H9 (cell line): Measurements from ENCODE around the gene NCDN. TPM values are rescaled to one million over a fixed set of nuclear protein-coding genes. Genes with fewer than 3 reads are reported as not detected.

Experiments
- DNase-seq: peaks from one replicate; pipeline ENCODE4 v3.0.0-alpha.2; 2017
- H2AFZ ChIP-seq: one replicate; pipeline ENCODE4 v1.6.1; 2013; ENCODE audit warnings: mild to moderate bottlenecking, low read length, control low read depth, moderate library complexity
- H2AK5ac ChIP-seq: 2 replicates; pipeline ENCODE4 v1.6.1; 2013; ENCODE audit warnings: low read length, control low read depth, mixed read lengths; ENCODE audit not compliant: insufficient read length
- H2BK120ac ChIP-seq: one replicate; pipeline ENCODE4 v1.6.1; 2013; ENCODE audit warnings: low read depth, mild to moderate bottlenecking, low read length, control low read depth, inconsistent platforms; ENCODE audit not compliant: poor library complexity, severe bottlenecking
- H2BK12ac ChIP-seq: 2 replicates; pipeline ENCODE4 v1.6.1; 2013; ENCODE audit warnings: low read length, control low read depth, mixed read lengths, low read depth; ENCODE audit not compliant: insufficient read length
- H2BK15ac ChIP-seq: 2 replicates; pipeline ENCODE4 v1.6.1; 2013; ENCODE audit warnings: low read depth, low read length, control low read depth
- H2BK20ac ChIP-seq: one replicate; pipeline ENCODE4 v1.6.1; 2013; ENCODE audit warnings: low read depth, mild to moderate bottlenecking, low read length, control low read depth, inconsistent platforms; ENCODE audit not compliant: poor library complexity, severe bottlenecking
- H2BK5ac ChIP-seq: 2 replicates; pipeline ENCODE4 v1.6.1; 2013; ENCODE audit warnings: low read length, control low read depth, mixed read lengths; ENCODE audit not compliant: insufficient read length
- H3K14ac ChIP-seq: 2 replicates; pipeline ENCODE4 v1.6.1; 2013; ENCODE audit warnings: low read length, control low read depth; ENCODE audit not compliant: insufficient read depth
- H3K18ac ChIP-seq: 2 replicates; pipeline ENCODE4 v1.6.1; 2013; ENCODE audit warnings: low read depth, mild to moderate bottlenecking, mixed read lengths, low read length, control low read depth; ENCODE audit not compliant: insufficient read length
- H3K23ac ChIP-seq: 2 replicates; pipeline ENCODE4 v1.6.1; 2013; ENCODE audit warnings: low read length, control low read depth, mixed read lengths, low read depth; ENCODE audit not compliant: insufficient read length
- H3K23me2 ChIP-seq: 2 replicates; pipeline ENCODE4 v1.6.1; 2013; ENCODE audit warnings: low read depth, mild to moderate bottlenecking, mixed read lengths, low read length, control low read depth; ENCODE audit not compliant: insufficient read length, poor library complexity, severe bottlenecking
- H3K27ac ChIP-seq: 2 replicates; pipeline ENCODE4 v1.5.1; 2013; ENCODE audit warnings: low read length, control low read depth, mixed read lengths, low read depth; ENCODE audit not compliant: insufficient read length
- H3K27me3 ChIP-seq: 2 replicates; pipeline ENCODE4 v1.6.1; 2013; ENCODE audit warnings: low read length, control low read depth, inconsistent platforms; ENCODE audit not compliant: insufficient read depth
- H3K4ac ChIP-seq: 2 replicates; pipeline ENCODE4 v1.6.1; 2013; ENCODE audit warnings: low read depth, mild to moderate bottlenecking, control low read depth, inconsistent platforms, low read length, moderate library complexity
- H3K4me1 ChIP-seq: 2 replicates; pipeline ENCODE4 v1.6.1; 2013; ENCODE audit warnings: low read length, control low read depth, inconsistent platforms; ENCODE audit not compliant: insufficient read depth
- H3K4me2 ChIP-seq: 2 replicates; pipeline ENCODE4 v1.6.1; 2013; ENCODE audit warnings: low read length, control low read depth, mixed read lengths; ENCODE audit not compliant: insufficient read length, insufficient read depth
- H3K56ac ChIP-seq: 2 replicates; pipeline ENCODE4 v1.6.1; 2013; ENCODE audit warnings: low read depth, mild to moderate bottlenecking, mixed read lengths, low read length, control low read depth; ENCODE audit not compliant: insufficient read length
- H3K79me1 ChIP-seq: 2 replicates; pipeline ENCODE4 v1.6.1; 2013; ENCODE audit warnings: low read depth, mild to moderate bottlenecking, moderate library complexity, low read length, control low read depth, inconsistent platforms; ENCODE audit not compliant: insufficient read depth, poor library complexity, severe bottlenecking
- H3K79me2 ChIP-seq: 2 replicates; pipeline ENCODE4 v1.6.1; 2013; ENCODE audit warnings: low read length, control low read depth, inconsistent platforms; ENCODE audit not compliant: insufficient read depth
- H3K9ac ChIP-seq: 2 replicates; pipeline ENCODE4 v1.6.1; 2013; ENCODE audit warnings: low read length, control low read depth, mixed read lengths; ENCODE audit not compliant: insufficient read length; ENCODE audit errors: extremely low read depth
- H3K9me3 ChIP-seq: one replicate; pipeline ENCODE4 v1.6.1; 2013; ENCODE audit warnings: low read depth, low read length, inconsistent platforms; ENCODE audit not compliant: control insufficient read depth
- H3T11ph ChIP-seq: one replicate; pipeline ENCODE4 v1.6.1; 2013; ENCODE audit warnings: mild to moderate bottlenecking, low read length, control low read depth, inconsistent platforms
- H4K20me1 ChIP-seq: one replicate; pipeline ENCODE4 v1.6.1; 2013; ENCODE audit not compliant: control insufficient read depth, insufficient read length, insufficient read depth
- H4K5ac ChIP-seq: 2 replicates; pipeline ENCODE4 v1.6.1; 2013; ENCODE audit warnings: low read depth, mild to moderate bottlenecking, mixed read lengths, low read length, control low read depth; ENCODE audit not compliant: insufficient read length
- H4K8ac ChIP-seq: replicated peaks from 2 replicates; pipeline ENCODE4 v1.6.1; 2013; ENCODE audit warnings: low read length, control low read depth, mixed read lengths, low read depth; ENCODE audit not compliant: insufficient read length
- H4K91ac ChIP-seq: 2 replicates; pipeline ENCODE4 v1.6.1; 2013; ENCODE audit warnings: low read depth, mild to moderate bottlenecking, moderate library complexity, mixed read lengths, low read length, control low read depth; ENCODE audit not compliant: insufficient read length
- H3K27ac Mint-ChIP-seq, 3 experiments: 2 replicates in 2 of 3; 3 replicates in 1 of 3; pipeline ENCODE4 v1.8.0; 2020 to 2021; ENCODE audit warnings: mixed read lengths in 3 of 3, mild to moderate bottlenecking in 1 of 3, moderate library complexity in 1 of 3
- H3K27me3 Mint-ChIP-seq: 2 replicates; pipeline ENCODE4 v1.8.0; 2021; ENCODE audit warnings: low read depth, mild to moderate bottlenecking, moderate library complexity, mixed read lengths
- H3K36me3 Mint-ChIP-seq, 3 experiments: 2 replicates in 2 of 3; 3 replicates in 1 of 3; pipeline ENCODE4 v1.8.0; 2020 to 2021; ENCODE audit warnings: low read depth in 3 of 3, mixed read lengths in 3 of 3; ENCODE audit not compliant: insufficient read depth in 1 of 3
- H3K4me1 Mint-ChIP-seq, 2 experiments: 2 replicates each; pipeline ENCODE4 v1.8.0; 2020; ENCODE audit warnings: mixed read lengths in 2 of 2
- H3K4me3 Mint-ChIP-seq, 2 experiments: 2 replicates in 1 of 2; 3 replicates in 1 of 2; pipeline ENCODE4 v1.8.0; 2020 to 2021; ENCODE audit warnings: mild to moderate bottlenecking in 2 of 2, mixed read lengths in 2 of 2, moderate library complexity in 1 of 2
- H3K9me3 Mint-ChIP-seq, 2 experiments: 2 replicates in 1 of 2; 3 replicates in 1 of 2; pipeline ENCODE4 v1.8.0; 2020; ENCODE audit warnings: mild to moderate bottlenecking in 2 of 2, mixed read lengths in 2 of 2, moderate library complexity in 1 of 2
- CTCF ChIP-seq: fragments of 200-600 bp; sonication (generic); conservative IDR thresholded peaks from 3 replicates; pipeline ENCODE4 v1.8.0; 2021; ENCODE audit warnings: antibody characterized with exemption, mild to moderate bottlenecking
- WGBS: extraction: QIAGEN DNeasy Blood & Tissue Kit; methylation state at CpG from one replicate; pipeline ENCODE4 v1.1.7; 2013; ENCODE audit warnings: missing lambda C conversion rate, low lambda C conversion rate, mixed read lengths; ENCODE audit not compliant: insufficient read length; ENCODE audit errors: extremely low coverage; 5-methylcytosine and 5-hydroxymethylcytosine counted together
- total RNA-seq: library from RNA; stranded (reverse); gene quantifications from 2 replicates; pipeline ENCODE4 v1.2.1, GENCODE V29; 2021

Gene NCDN
- total RNA-seq, 1 experiment from 2014 or later, result 44.2 TPM

- 0 out of 2 replicates have a peak, but pooled peaks cover 2% of the 10 kb centered on the region for H3K4me1 ChIP-seq
- H2AK5ac ChIP-seq, result no peak overlapping the region
- no peak overlapping the region for H3K4ac ChIP-seq
- no peak overlapping the region for H3K18ac ChIP-seq
- peak overlapping the region; percentile 83 for H3K4me2 ChIP-seq
- no peak overlapping the region for H2BK20ac ChIP-seq
- no peak overlapping the region for H3K27ac ChIP-seq
- Mint-ChIP-seq H3K27me3 (peaks cover 76% of the 10 kb centered on the region), H3K4me1 (peaks cover 31 to 34% of the 10 kb centered on the region in 2 experiments), H3K9me3 (no peaks in the 10 kb centered on the region), H3K27ac (no peak overlapping the region), H3K4me3 (peak overlapping the region; percentile 53 to 76), H3K36me3 (no peaks in the 10 kb centered on the region)
- no peak overlapping the region for H2AFZ ChIP-seq
- H3K79me2 ChIP-seq, result no peaks in the 10 kb centered on the region
- H4K91ac ChIP-seq, result no peak overlapping the region
- H2BK120ac ChIP-seq, result no peak overlapping the region
- no peak overlapping the region for H2BK15ac ChIP-seq
- no peak overlapping the region for H3K9ac ChIP-seq
- H3K56ac ChIP-seq, result no peak overlapping the region
- H3K23me2 ChIP-seq, result peaks cover 19% of the 10 kb centered on the region
- peak; percentile 72 for DNase-seq
- no peaks in the 10 kb centered on the region for H3K9me3 ChIP-seq
- TF ChIP-seq CTCF, result no peak
- WGBS, result no CpG with 5 or more reads among the region's 70 CpGs
- no peaks in the 10 kb centered on the region for H3K79me1 ChIP-seq
- no peak overlapping the region for H3T11ph ChIP-seq
- H3K14ac ChIP-seq, result no peak overlapping the region
- H2BK5ac ChIP-seq, result no peak overlapping the region
- no peak overlapping the region for H4K5ac ChIP-seq
- H4K8ac ChIP-seq, result no peak overlapping the region
- no peak overlapping the region for H3K23ac ChIP-seq
- peaks cover 58% of the 10 kb centered on the region for H3K27me3 ChIP-seq
- no peak overlapping the region for H2BK12ac ChIP-seq
- no peaks in the 10 kb centered on the region for H4K20me1 ChIP-seq
These were observed 19.7 kb downstream of the NCDN start for GRCh38 chr1:35577071-35577998.
